ENCODE results near the gene MREG. TPM values are rescaled to one million over a fixed set of nuclear protein-coding genes. Genes with fewer than 3 reads are reported as not detected.

MREG gene
- total RNA-seq, 4 donors from 2014 or later, result 0.36 to 0.40 TPM; not detected in 2

DNA sequence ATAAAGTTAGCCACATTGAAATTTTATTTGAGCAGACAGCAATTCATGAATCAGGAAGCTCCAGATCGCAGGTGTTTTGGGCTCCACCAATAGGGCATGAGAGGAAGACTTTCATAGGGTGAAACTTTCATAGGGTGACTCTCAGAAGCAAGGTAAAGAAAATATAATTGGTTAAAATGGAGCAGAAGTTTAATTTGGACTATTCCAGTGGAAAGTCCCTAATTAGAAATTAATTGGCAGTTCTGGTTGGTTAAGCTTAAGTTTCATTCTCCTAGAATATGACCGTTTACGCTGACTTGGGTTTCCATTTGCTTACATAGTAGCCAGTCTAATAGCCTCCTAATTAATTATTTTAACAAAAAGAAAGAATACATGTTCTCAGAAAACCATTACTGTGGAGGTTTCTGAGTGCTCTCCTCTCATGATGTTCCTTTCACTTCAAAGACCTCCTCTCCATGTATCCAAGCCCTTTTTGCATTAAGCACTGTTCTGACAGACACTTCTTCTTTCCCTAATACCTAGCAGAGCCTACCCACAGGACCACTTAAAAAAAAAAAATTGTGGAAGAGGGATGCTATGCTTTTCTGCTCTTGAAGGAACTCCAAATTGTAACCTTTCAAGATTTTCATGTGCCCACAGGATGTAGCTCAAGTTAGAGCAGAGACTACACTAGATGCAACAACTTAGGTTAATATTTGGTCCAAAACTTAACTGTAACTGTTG lies 99.1 kb downstream of the MREG start:
- ATAC-seq (no peak), DNase-seq (no peak)
- no peak for TF ChIP-seq POLR2A (IDR thresholded peaks at IDR 0.05)
- TF ChIP-seq, protein P1, sequence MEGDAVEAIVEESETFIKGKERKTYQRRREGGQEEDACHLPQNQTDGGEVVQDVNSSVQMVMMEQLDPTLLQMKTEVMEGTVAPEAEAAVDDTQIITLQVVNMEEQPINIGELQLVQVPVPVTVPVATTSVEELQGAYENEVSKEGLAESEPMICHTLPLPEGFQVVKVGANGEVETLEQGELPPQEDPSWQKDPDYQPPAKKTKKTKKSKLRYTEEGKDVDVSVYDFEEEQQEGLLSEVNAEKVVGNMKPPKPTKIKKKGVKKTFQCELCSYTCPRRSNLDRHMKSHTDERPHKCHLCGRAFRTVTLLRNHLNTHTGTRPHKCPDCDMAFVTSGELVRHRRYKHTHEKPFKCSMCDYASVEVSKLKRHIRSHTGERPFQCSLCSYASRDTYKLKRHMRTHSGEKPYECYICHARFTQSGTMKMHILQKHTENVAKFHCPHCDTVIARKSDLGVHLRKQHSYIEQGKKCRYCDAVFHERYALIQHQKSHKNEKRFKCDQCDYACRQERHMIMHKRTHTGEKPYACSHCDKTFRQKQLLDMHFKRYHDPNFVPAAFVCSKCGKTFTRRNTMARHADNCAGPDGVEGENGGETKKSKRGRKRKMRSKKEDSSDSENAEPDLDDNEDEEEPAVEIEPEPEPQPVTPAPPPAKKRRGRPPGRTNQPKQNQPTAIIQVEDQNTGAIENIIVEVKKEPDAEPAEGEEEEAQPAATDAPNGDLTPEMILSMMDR (IDR thresholded peaks at IDR 0.05 in 4 of 5, conservative IDR thresholded peaks at IDR 0.05 in 1 of 5), result no peak
- H3K27ac ChIP-seq, result no peak overlapping the region
- H3K27me3 ChIP-seq, result no peaks in the 10 kb centered on the region
- H3K36me3 ChIP-seq, result no peaks in the 10 kb centered on the region
- intact Hi-C loops (cut with DNase I; ENCODE audit: low total_unique reads) (no loop called here), in situ Hi-C loops (cut with MboI; ENCODE audit: low sequenced_read_pairs in 4 of 4) (loop anchor here in 1 of 4 donors (10.0 kb wide), 1 partner anchor 459 kb away; no protein-coding TSS in a partner anchor)
- H3K4me1 ChIP-seq, result no peaks in the 10 kb centered on the region
- no peak overlapping the region for H3K4me3 ChIP-seq
- no peaks in the 10 kb centered on the region for H3K9me3 ChIP-seq

DNA sequence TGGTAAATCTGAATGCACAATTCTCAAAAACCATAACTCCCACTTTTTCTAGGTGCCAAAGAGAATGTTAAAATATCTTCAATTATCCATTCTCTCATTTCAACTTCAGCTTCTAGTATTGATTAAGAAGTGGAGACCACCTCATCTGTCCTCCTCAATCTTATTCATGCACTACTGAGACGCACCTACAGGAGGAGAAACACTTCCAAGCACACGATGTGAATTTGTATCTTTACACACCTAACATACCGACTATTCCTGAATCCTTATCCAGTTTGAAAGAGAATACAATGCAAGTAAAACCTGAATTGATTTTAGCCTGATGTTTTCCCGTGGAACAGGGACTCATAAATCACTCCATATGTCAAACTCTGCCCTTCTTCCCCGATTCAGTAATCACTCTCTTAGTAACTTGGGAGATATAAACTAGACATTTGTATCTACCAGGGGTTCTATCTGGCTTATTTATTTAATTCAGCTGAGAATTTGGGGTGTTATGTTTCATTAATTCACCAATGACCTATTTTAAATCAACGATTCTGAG lies 101.0 kb downstream of the MREG start:
- no peak overlapping the region for H3K4me3 ChIP-seq
- ATAC-seq, result no peak
- H3K27me3 ChIP-seq, result no peaks in the 10 kb centered on the region
- H3K9me3 ChIP-seq, result no peaks in the 10 kb centered on the region
- TF ChIP-seq, protein P1 (IDR thresholded peaks at IDR 0.05 in 4 of 5, conservative IDR thresholded peaks at IDR 0.05 in 1 of 5), result no peak
- no peak for TF ChIP-seq POLR2A (IDR thresholded peaks at IDR 0.05)
- intact Hi-C loops (cut with DNase I; ENCODE audit: low total_unique reads) (no loop called here), in situ Hi-C loops (cut with MboI; ENCODE audit: low sequenced_read_pairs in 4 of 4) (loop anchor here in 1 of 4 donors (10.0 kb wide), 1 partner anchor 458 kb away; no protein-coding TSS in a partner anchor)
- no peaks in the 10 kb centered on the region for H3K36me3 ChIP-seq
- no peak overlapping the region for H3K27ac ChIP-seq
- no peak for DNase-seq
- H3K4me1 ChIP-seq, result no peaks in the 10 kb centered on the region

DNA sequence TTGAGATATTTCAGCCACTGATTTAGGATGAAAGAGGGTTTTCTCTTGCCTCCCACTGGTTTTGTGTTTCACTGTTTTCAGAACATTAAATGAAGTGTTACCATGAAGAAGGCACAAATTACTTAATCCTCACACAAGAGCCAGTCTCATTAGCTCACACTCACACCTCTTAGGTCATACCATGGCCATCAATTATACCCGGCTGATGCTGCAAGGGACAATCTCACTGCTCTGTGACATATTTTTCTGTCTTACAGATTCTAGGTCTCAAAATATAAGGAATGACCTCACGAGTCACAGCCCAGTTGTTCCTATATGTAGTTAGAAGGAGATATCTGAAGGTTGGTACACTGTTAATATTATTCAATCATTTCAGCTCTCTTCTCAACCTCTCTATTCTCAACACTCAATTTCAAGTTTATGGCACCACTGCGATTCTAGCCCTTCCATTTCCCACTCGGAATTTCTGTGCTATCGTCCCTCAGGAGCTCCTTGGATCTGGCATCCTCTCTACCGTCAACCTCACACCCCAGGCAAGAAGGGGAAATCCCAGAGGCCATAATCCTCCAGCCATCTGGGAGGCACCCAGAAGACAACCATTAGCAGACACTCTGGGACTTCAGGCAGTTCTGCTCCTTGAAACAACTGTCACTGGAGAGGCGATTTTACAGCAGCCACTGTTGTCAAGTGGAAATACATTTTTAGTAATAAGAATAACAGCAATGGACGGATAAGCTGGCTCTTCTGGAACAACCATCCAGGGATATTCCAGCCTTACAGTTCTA lies 101.9 kb downstream of the MREG start:
- in situ Hi-C loops (cut with MboI; ENCODE audit: low sequenced_read_pairs in 4 of 4) (loop anchor here in 1 of 4 donors (10.0 kb wide), 1 partner anchor 457 kb away; no protein-coding TSS in a partner anchor), intact Hi-C loops (cut with DNase I; ENCODE audit: low total_unique reads) (no loop called here)

DNA sequence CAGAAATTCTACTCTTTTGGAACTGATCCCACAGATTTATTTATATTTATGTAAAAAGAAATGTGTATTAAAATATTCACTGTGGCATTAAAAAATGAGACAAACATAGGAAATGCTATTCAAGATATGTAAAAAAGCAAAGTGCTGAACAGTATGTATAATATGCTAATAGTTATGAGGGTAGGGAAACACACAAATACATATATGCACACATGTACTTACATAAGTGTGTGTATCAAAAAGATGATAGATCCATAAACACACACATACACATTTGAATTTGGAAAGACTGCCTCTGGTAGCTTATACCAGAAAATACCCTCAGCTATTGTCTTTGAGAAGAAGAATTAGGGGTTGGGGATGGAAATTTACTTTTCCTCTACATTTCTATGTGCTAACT lies 103.2 kb downstream of the MREG start:
- intact Hi-C loops (cut with DNase I; ENCODE audit: low total_unique reads) (no loop called here), in situ Hi-C loops (cut with MboI; ENCODE audit: low sequenced_read_pairs in 4 of 4) (loop anchor here in 1 of 4 donors (10.0 kb wide), 1 partner anchor 455 kb away; no protein-coding TSS in a partner anchor)

More for the DNA sequence above, 101.9 kb downstream of the MREG start:
- H3K36me3 ChIP-seq, result no peaks in the 10 kb centered on the region
- H3K4me3 ChIP-seq, result no peak overlapping the region
- H3K27ac ChIP-seq, result no peak overlapping the region
- DNase-seq, result no peak
- no peaks in the 10 kb centered on the region for H3K4me1 ChIP-seq
- no peaks in the 10 kb centered on the region for H3K27me3 ChIP-seq
- no peaks in the 10 kb centered on the region for H3K9me3 ChIP-seq
- no peak for ATAC-seq
- TF ChIP-seq, protein P1 (IDR thresholded peaks at IDR 0.05 in 4 of 5, conservative IDR thresholded peaks at IDR 0.05 in 1 of 5), result no peak
- no peak for TF ChIP-seq POLR2A (IDR thresholded peaks at IDR 0.05)

More for the DNA sequence above, 103.2 kb downstream of the MREG start:
- TF ChIP-seq POLR2A (IDR thresholded peaks at IDR 0.05), result no peak
- TF ChIP-seq, protein P1 (IDR thresholded peaks at IDR 0.05 in 4 of 5, conservative IDR thresholded peaks at IDR 0.05 in 1 of 5), result no peak
- ATAC-seq, result no peak
- H3K4me3 ChIP-seq, result no peak overlapping the region
- H3K9me3 ChIP-seq, result no peaks in the 10 kb centered on the region
- no peaks in the 10 kb centered on the region for H3K27me3 ChIP-seq
- no peak for DNase-seq
- no peaks in the 10 kb centered on the region for H3K4me1 ChIP-seq
- no peaks in the 10 kb centered on the region for H3K36me3 ChIP-seq
- H3K27ac ChIP-seq, result no peak overlapping the region
